HepG2 (cell line): Measurements from ENCODE around the gene REST. TPM values are rescaled to one million over a fixed set of nuclear protein-coding genes. Genes with fewer than 3 reads are reported as not detected.

Experiments used
- AGO2 ChIP-seq: fragments of 200-400 bp; formaldehyde crosslinking; optimal IDR thresholded peaks from 2 replicates; pipeline ENCODE3; 2017; ENCODE audit warnings: mild to moderate bottlenecking, low read depth, low read length, moderate library complexity
- BORCS8-MEF2B ChIP-seq: sonication (generic); formaldehyde crosslinking; IDR thresholded peaks from 2 replicates; pipeline ENCODE4 v1.8.0; 2022; ENCODE audit warnings: mild to moderate bottlenecking, missing genetic modification reagents
- FOXC1 ChIP-seq: sonication (generic); formaldehyde crosslinking; IDR thresholded peaks from 2 replicates; pipeline ENCODE4 v1.8.0; 2022; ENCODE audit warnings: mild to moderate bottlenecking, missing genetic modification reagents, borderline replicate concordance
- FOXP1 ChIP-seq, 2 experiments: fragments of 450-650 bp in 1 of 2; IDR thresholded peaks; 2 replicates each; pipeline ENCODE4 v1.6.1; 2017 to 2018; ENCODE audit warnings: antibody characterized with exemption in 1 of 2
- JUNB ChIP-seq: sonication (generic); formaldehyde crosslinking; IDR thresholded peaks from 2 replicates; pipeline ENCODE4 v1.8.0; 2022; ENCODE audit warnings: missing genetic modification reagents, mild to moderate bottlenecking, borderline replicate concordance
- MAFG ChIP-seq: sonication (generic); formaldehyde crosslinking; IDR thresholded peaks from 2 replicates; pipeline ENCODE4 v1.5.1; 2020; ENCODE audit warnings: mild to moderate bottlenecking, missing genetic modification reagents
- MIER2 ChIP-seq: IDR thresholded peaks from 2 replicates; pipeline ENCODE4 v1.6.1; 2016; ENCODE audit warnings: missing biosample characterization, missing genetic modification reagents
- NFKB2 ChIP-seq: sonication (generic); formaldehyde crosslinking; IDR thresholded peaks from 2 replicates; pipeline ENCODE4 v1.4.0; 2020; ENCODE audit warnings: missing genetic modification reagents, borderline replicate concordance
- NKX3-1 ChIP-seq: sonication (generic); formaldehyde crosslinking; IDR thresholded peaks from 2 replicates; pipeline ENCODE4 v1.5.0; 2020; ENCODE audit warnings: missing genetic modification reagents
- NONO ChIP-seq, 2 experiments: fragments of 450-650 bp in 1 of 2; sonication (generic) in 1 of 2; formaldehyde crosslinking in 1 of 2; IDR thresholded peaks in 1 of 2; conservative IDR thresholded peaks in 1 of 2; 2 replicates each; pipeline versions ENCODE4 v1.6.1 to v1.8.0; 2017 to 2022; ENCODE audit warnings: mild to moderate bottlenecking in 1 of 2, missing genetic modification reagents in 1 of 2, moderate library complexity in 1 of 2
- POLR2A ChIP-seq, 2 experiments: IDR thresholded peaks; 2 replicates each; pipeline ENCODE4 v1.6.1; 2011; ENCODE audit warnings: low read depth in 2 of 2, low read length in 2 of 2, mild to moderate bottlenecking in 1 of 2, moderate library complexity in 1 of 2; ENCODE audit not compliant: insufficient read depth in 1 of 2
- SALL2 ChIP-seq: sonication (generic); formaldehyde crosslinking; IDR thresholded peaks from 2 replicates; pipeline ENCODE4 v1.8.1; 2023; ENCODE audit warnings: mild to moderate bottlenecking, missing genetic modification reagents, inconsistent platforms
- SAP130 ChIP-seq: IDR thresholded peaks from 2 replicates; pipeline ENCODE4 v1.6.1; 2016; ENCODE audit warnings: low read depth
- SP140L ChIP-seq: sonication (generic); formaldehyde crosslinking; IDR thresholded peaks from 2 replicates; pipeline ENCODE4 v1.4.0; 2020; ENCODE audit warnings: missing genetic modification reagents, borderline replicate concordance
- XRCC5 ChIP-seq: fragments of 200-400 bp; formaldehyde crosslinking; optimal IDR thresholded peaks from 2 replicates; pipeline ENCODE3; 2017; ENCODE audit warnings: mild to moderate bottlenecking, low read length
- ZFP90 ChIP-seq: sonication (generic); formaldehyde crosslinking; IDR thresholded peaks from 2 replicates; pipeline ENCODE4 v1.8.0; 2022; ENCODE audit warnings: missing genetic modification reagents, mild to moderate bottlenecking, inconsistent platforms, borderline replicate concordance
- ZNF101 ChIP-seq: sonication (generic); formaldehyde crosslinking; IDR thresholded peaks from 2 replicates; pipeline ENCODE4 v1.4.0; 2020; ENCODE audit warnings: mild to moderate bottlenecking, low read depth, missing genetic modification reagents, borderline replicate concordance
- ZNF34 ChIP-seq: sonication (generic); formaldehyde crosslinking; IDR thresholded peaks from 2 replicates; pipeline ENCODE4 v1.4.0; 2020; ENCODE audit warnings: mild to moderate bottlenecking, missing genetic modification reagents, borderline replicate concordance
- ZNF678 ChIP-seq: sonication (generic); formaldehyde crosslinking; IDR thresholded peaks from 2 replicates; pipeline ENCODE4 v1.4.0; 2020; ENCODE audit warnings: mild to moderate bottlenecking, missing genetic modification reagents
- ZNF720 ChIP-seq: sonication (generic); formaldehyde crosslinking; IDR thresholded peaks from 2 replicates; pipeline ENCODE4 v1.4.0; 2020; ENCODE audit warnings: missing genetic modification reagents
- ZNF777 ChIP-seq: sonication (generic); formaldehyde crosslinking; IDR thresholded peaks from 2 replicates; pipeline ENCODE4 v1.4.0; 2020; ENCODE audit warnings: missing genetic modification reagents
- ZSCAN20 ChIP-seq: sonication (generic); formaldehyde crosslinking; IDR thresholded peaks from 2 replicates; pipeline ENCODE4 v1.4.0; 2020; ENCODE audit warnings: missing genetic modification reagents, mild to moderate bottlenecking, borderline replicate concordance
- polyA plus RNA-seq, 8 experiments: library from polyadenylated mRNA; depleted of rRNA in 3 of 8; stranded (reverse) in 7 of 8; unstranded in 1 of 8; fragments of >200 nt; fragmentation: Illumina TruSeq in 4 of 8; extraction: Trizol in 4 of 8; gene quantifications; 2 replicates each; pipeline versions ENCODE4 v1.2.1 to v1.2.3, GENCODE V29; 2011 to 2016; ENCODE audit warnings: low read depth in 4 of 8, missing spikeins in 1 of 8, mixed read lengths in 1 of 8; ENCODE audit not compliant: insufficient read depth in 1 of 8
- total RNA-seq, 5 experiments: library from RNA; depleted of rRNA; stranded (reverse); fragments of >200 nt; fragmentation: Illumina TruSeq; extraction: Trizol; gene quantifications; 2 replicates each; pipeline ENCODE4 v1.2.3, GENCODE V29; 2016; ENCODE audit warnings: low read depth in 1 of 5
- TF ChIP-seq, protein P1 (sequence below): sonication (generic); formaldehyde crosslinking; IDR thresholded peaks from 2 replicates; pipeline ENCODE4 v1.5.1; 2020; ENCODE audit warnings: mild to moderate bottlenecking, missing genetic modification reagents, borderline replicate concordance
- TF ChIP-seq, protein P2 (sequence below), 2 experiments: sonication (generic) in 1 of 2; formaldehyde crosslinking in 1 of 2; IDR thresholded peaks; 2 replicates each; pipeline versions ENCODE4 v1.4.0 to v1.6.1; 2018 to 2020; ENCODE audit warnings: missing genetic modification reagents in 2 of 2, borderline replicate concordance in 1 of 2, low read depth in 1 of 2, mild to moderate bottlenecking in 1 of 2, missing biosample characterization in 1 of 2
- TF ChIP-seq, protein P3 (sequence below): sonication (generic); formaldehyde crosslinking; IDR thresholded peaks from 2 replicates; pipeline ENCODE4 v1.4.0; 2020; ENCODE audit warnings: missing genetic modification reagents

Gene REST
- total and polyA plus RNA-seq, 2 of the 13 experiments (the other 11 are each of a cell fraction or from before 2014, with no cell fraction given), result 12.7 to 22.4 TPM

DNA sequence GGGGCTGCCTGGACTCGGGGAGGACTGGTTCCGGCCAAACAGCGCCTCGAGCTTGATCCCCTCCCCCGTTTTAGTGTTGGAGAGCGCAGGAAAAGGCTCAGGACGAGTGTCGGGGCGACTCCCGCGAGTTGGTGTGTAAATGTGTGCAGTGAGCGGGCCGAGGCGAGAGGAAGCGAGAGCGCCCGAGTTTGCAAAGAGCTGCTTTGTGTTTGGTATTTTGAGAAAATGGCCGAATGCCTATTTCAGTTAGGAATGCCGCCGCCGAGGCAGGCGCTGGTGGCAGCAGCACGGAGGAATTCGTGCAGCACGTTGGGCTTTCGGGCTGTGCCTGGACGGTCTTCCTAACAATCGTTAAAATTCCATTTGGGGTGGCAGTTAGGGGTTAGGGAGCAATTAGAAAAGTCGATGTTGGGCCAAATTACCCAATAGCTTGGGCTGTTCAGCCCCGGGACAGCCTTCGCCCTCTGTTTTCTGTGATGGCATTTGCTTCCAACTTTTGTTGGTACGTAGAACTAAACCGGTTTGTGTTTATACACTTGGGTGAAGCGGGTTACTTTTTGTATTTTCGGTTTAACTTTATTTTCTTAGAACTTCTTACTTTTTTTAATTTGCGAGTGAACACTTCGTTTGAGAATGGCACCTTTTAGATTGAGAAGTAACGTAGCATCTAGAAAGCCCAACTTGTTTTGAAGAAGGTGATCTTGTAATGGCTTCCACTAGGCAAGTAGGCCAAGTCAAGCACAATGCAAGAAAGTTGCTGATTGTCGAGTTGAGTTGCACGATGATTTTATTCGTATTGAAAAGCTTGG is 1.6 kb downstream of the REST start (continued):
- TF ChIP-seq MIER2 (CRISPR knock-in tag) (no peak; the same call in 1 of the 2 replicates), ZNF678 (CRISPR knock-in tag) (0 out of 2 replicates have a peak, but pooled peaks have one; percentile 46), ZNF777 (CRISPR knock-in tag) (peak; percentile 62), POLR2A (IDR thresholded peaks at IDR 0.05; ENCODE audit: insufficient read depth in 1 of 2, low read depth in 2 of 2, low read length in 2 of 2) (peak in 1 of 2 experiments; percentile 63; a peak in 2 of 4 replicates), ZSCAN20 (CRISPR knock-in tag) (0 out of 2 replicates have a peak, but pooled peaks have one; percentile 33), ZFP90 (CRISPR knock-in tag) (0 out of 2 replicates have a peak, but pooled peaks have one; percentile 64), NFKB2 (CRISPR knock-in tag) (0 out of 2 replicates have a peak, but pooled peaks have one; percentile 44), ZNF101 (no peak), AGO2 (no peak), FOXC1 (CRISPR knock-in tag) (0 out of 2 replicates have a peak, but pooled peaks have one; percentile 5), XRCC5 (peak; percentile 39), FOXP1 (IDR thresholded peaks at IDR 0.05) (no peak), FOXP1 (CRISPR knock-in tag; IDR thresholded peaks at IDR 0.05) (no peak), MAFG (CRISPR knock-in tag) (no peak), BORCS8-MEF2B (no peak), SAP130 (CRISPR knock-in tag) (peak; percentile 27; the same call in 1 of the 2 replicates), ZNF720 (CRISPR knock-in tag) (no peak), ZNF34 (0 out of 2 replicates have a peak, but pooled peaks have one; percentile 77), NONO (IDR thresholded peaks at IDR 0.05) (no peak), NONO (CRISPR knock-in tag; conservative IDR thresholded peaks at IDR 0.05) (0 out of 2 replicates have a peak, but pooled peaks have one; percentile 23), SALL2 (CRISPR knock-in tag) (no peak), SP140L (no peak), NKX3-1 (CRISPR knock-in tag) (0 out of 2 replicates have a peak, but pooled peaks have one; percentile 34), JUNB (CRISPR knock-in tag) (no peak)
- TF ChIP-seq, protein P1, sequence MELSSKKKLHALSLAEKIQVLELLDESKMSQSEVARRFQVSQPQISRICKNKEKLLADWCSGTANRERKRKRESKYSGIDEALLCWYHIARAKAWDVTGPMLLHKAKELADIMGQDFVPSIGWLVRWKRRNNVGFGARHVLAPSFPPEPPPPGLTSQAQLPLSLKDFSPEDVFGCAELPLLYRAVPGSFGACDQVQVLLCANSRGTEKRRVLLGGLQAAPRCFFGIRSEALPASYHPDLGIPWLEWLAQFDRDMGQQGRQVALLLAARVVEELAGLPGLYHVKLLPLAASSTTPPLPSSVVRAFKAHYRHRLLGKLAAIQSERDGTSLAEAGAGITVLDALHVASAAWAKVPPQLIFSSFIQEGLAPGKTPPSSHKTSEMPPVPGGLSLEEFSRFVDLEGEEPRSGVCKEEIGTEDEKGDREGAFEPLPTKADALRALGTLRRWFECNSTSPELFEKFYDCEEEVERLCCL (CRISPR knock-in tag), result no peak
- TF ChIP-seq, protein P2, sequence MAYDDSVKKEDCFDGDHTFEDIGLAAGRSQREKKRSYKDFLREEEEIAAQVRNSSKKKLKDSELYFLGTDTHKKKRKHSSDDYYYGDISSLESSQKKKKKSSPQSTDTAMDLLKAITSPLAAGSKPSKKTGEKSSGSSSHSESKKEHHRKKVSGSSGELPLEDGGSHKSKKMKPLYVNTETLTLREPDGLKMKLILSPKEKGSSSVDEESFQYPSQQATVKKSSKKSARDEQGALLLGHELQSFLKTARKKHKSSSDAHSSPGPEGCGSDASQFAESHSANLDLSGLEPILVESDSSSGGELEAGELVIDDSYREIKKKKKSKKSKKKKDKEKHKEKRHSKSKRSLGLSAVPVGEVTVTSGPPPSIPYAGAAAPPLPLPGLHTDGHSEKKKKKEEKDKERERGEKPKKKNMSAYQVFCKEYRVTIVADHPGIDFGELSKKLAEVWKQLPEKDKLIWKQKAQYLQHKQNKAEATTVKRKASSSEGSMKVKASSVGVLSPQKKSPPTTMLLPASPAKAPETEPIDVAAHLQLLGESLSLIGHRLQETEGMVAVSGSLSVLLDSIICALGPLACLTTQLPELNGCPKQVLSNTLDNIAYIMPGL (CRISPR knock-in tag; IDR thresholded peaks at IDR 0.05; ENCODE audit: borderline replicate concordance in 1 of 2, low read depth in 1 of 2), result peak; percentile 33 to 73; a peak in 2 of 4 replicates
- TF ChIP-seq, protein P3, sequence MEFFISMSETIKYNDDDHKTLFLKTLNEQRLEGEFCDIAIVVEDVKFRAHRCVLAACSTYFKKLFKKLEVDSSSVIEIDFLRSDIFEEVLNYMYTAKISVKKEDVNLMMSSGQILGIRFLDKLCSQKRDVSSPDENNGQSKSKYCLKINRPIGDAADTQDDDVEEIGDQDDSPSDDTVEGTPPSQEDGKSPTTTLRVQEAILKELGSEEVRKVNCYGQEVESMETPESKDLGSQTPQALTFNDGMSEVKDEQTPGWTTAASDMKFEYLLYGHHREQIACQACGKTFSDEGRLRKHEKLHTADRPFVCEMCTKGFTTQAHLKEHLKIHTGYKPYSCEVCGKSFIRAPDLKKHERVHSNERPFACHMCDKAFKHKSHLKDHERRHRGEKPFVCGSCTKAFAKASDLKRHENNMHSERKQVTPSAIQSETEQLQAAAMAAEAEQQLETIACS (CRISPR knock-in tag), result peak; percentile 11; the same call in 1 of the 2 replicates
